K562 (cell line): ENCODE measurements around the gene ENDOD1. TPM values are rescaled to one million over a fixed set of nuclear protein-coding genes. Genes with fewer than 3 reads are reported as not detected.
A peak's percentile ranks its signal among the peaks of the same experiment; 100 is the strongest.
"Not testable (repeated sequence)": the region's sequence is repeated elsewhere in the genome, so short reads cannot be mapped to it uniquely, and the experiment has no call there.

Experiments used
- ATAC-seq: fragments of 200-7000 bp; cut with Tn5 transposase; 3 replicates; pipeline ENCODE4 v1.9.1; 2020; ENCODE audit warnings: moderate library complexity
- BruUV-seq: library from RNA; stranded (reverse); fragments of 400-500 nt; replicated peaks from 2 replicates; lab custom pipeline; 2021; lab: Mats Ljungman, UMichigan
- CTCF ChIA-PET: fragments of 300-600 bp; formaldehyde crosslinking; extraction: SDS; loops from one replicate; lab custom pipeline; 2021; ENCODE audit warnings: low intra/inter-chr PET ratio; lab: Yijun Ruan, JAX
- POLR2A ChIA-PET: fragments of 300-600, 350-650 bp; sonication (Branson Sonifier 250); formaldehyde crosslinking; extraction: SDS; loops from one replicate; lab custom pipeline; 2021; ENCODE audit warnings: antibody characterized with exemption, inconsistent platforms; lab: Yijun Ruan, JAX
- DNase-seq, 4 experiments: peaks; one replicate each; pipeline versions ENCODE4 v3.0.0 to v3.0.0-alpha.2; 2011 to 2018; ENCODE audit warnings: low spot score in 3 of 4, mixed read lengths in 3 of 4; ENCODE audit errors: extremely low read depth in 1 of 4
- FAIRE-seq: peaks from 2 replicates; lab custom pipeline; 2011; peaks lifted over from hg19 to GRCh38; lab: Jason Lieb, UNC
- H2AFZ ChIP-seq: 2 replicates; pipeline ENCODE4 v1.6.0; 2011; ENCODE audit warnings: low read depth, low read length, control low read depth, inconsistent platforms
- H3K27ac ChIP-seq: fragments of 200-600 bp; 3 replicates; pipeline ENCODE4 v1.8.0; 2011; ENCODE audit warnings: low read depth, mild to moderate bottlenecking, control low read depth, inconsistent platforms, low read length, moderate library complexity, mixed read lengths; ENCODE audit errors: extremely low read depth
- H3K27me3 ChIP-seq, 2 experiments: fragments of 300-600 bp in 1 of 2; 2 replicates in 1 of 2; 3 replicates in 1 of 2; pipeline versions ENCODE4 v1.6.0 to v1.8.0; 2011; ENCODE audit warnings: inconsistent platforms in 2 of 2, low read length in 2 of 2, mild to moderate bottlenecking in 1 of 2, mixed read lengths in 1 of 2, moderate library complexity in 1 of 2; ENCODE audit not compliant: control insufficient read depth in 2 of 2, insufficient read depth in 2 of 2
- H3K36me3 ChIP-seq: fragments of 300-600 bp; 3 replicates; pipeline ENCODE4 v1.8.0; 2011; ENCODE audit warnings: mild to moderate bottlenecking, low read length, inconsistent platforms; ENCODE audit not compliant: control insufficient read depth, insufficient read depth
- H3K4me1 ChIP-seq, 2 experiments: fragments of 200-600 bp in 1 of 2; replicated peaks in 1 of 2; 2 replicates in 1 of 2; 3 replicates in 1 of 2; pipeline versions ENCODE4 v1.5.1 to v1.8.0; 2011; ENCODE audit warnings: inconsistent platforms in 2 of 2, low read length in 2 of 2, mild to moderate bottlenecking in 1 of 2, mixed read lengths in 1 of 2, moderate library complexity in 1 of 2; ENCODE audit not compliant: control insufficient read depth in 2 of 2, insufficient read depth in 2 of 2
- H3K4me2 ChIP-seq: 2 replicates; pipeline ENCODE4 v1.6.1; 2011; ENCODE audit warnings: low read length, control low read depth, inconsistent platforms, mixed read lengths; ENCODE audit not compliant: insufficient read depth
- H3K4me3 ChIP-seq: fragments of 200-600 bp; sonication (generic), shearing (Covaris generic); 2 replicates; pipeline ENCODE4 v1.5.1; 2016; ENCODE audit warnings: control low read depth, inconsistent platforms
- H3K79me2 ChIP-seq: fragments of 200-600 bp; 3 replicates; pipeline ENCODE4 v1.8.0; 2011; ENCODE audit warnings: low read length, inconsistent platforms; ENCODE audit not compliant: control insufficient read depth, insufficient read depth
- H3K9ac ChIP-seq, 2 experiments: 2 replicates each; pipeline versions ENCODE4 v1.6.0 to v1.6.1; 2011; ENCODE audit warnings: low read depth in 2 of 2, low read length in 2 of 2, control low read depth in 1 of 2, inconsistent platforms in 1 of 2, mild to moderate bottlenecking in 1 of 2, mixed read lengths in 1 of 2; ENCODE audit not compliant: insufficient read depth in 1 of 2
- H3K9me1 ChIP-seq: one replicate; pipeline ENCODE4 v1.6.0; 2011; ENCODE audit warnings: inconsistent platforms, mild to moderate bottlenecking, low read length, moderate library complexity; ENCODE audit not compliant: control insufficient read depth, insufficient read depth
- H3K9me3 ChIP-seq: replicated peaks from 2 replicates; pipeline ENCODE4 v1.5.1; 2011; ENCODE audit warnings: low read depth, low read length, inconsistent platforms; ENCODE audit not compliant: control insufficient read depth, insufficient read depth
- H4K20me1 ChIP-seq: replicated peaks from 2 replicates; pipeline ENCODE4 v1.6.1; 2011; ENCODE audit warnings: low read length, inconsistent platforms, mixed read lengths; ENCODE audit not compliant: control insufficient read depth, insufficient read depth
- CEBPG ChIP-seq, 3 experiments: fragments of 200-800 bp in 1 of 3; sonication (Bioruptor generic) in 1 of 3; sonication (generic) in 1 of 3; formaldehyde crosslinking in 1 of 3; IDR thresholded peaks in 2 of 3; conservative IDR thresholded peaks in 1 of 3; 2 replicates each; pipeline versions ENCODE4 v1.6.1 to v1.8.0; 2016 to 2022; ENCODE audit warnings: missing compliant biosample characterization in 2 of 3, missing genetic modification characterization in 2 of 3, mild to moderate bottlenecking in 1 of 3, missing genetic modification reagents in 1 of 3
- WGBS: fragments of 100-300 bp; shearing (Covaris generic); methylation state at CpG from one replicate; pipeline ENCODE4 v1.1.6; 2016; ENCODE audit warnings: low coverage, mixed read lengths; ENCODE audit not compliant: insufficient coverage; ENCODE audit errors: missing lambda C conversion rate; 5-methylcytosine and 5-hydroxymethylcytosine counted together
- in situ Hi-C: fragments of 300-500 bp; cut with MboI; formaldehyde crosslinking; loops from 4 replicates; pipeline ENCODE4 v1.15.0; 2018; ENCODE audit warnings: inconsistent platforms, mixed read lengths
- intact Hi-C: fragments of 100-400 bp; cut with micrococcal nuclease; formaldehyde crosslinking; loops from 2 replicates; pipeline ENCODE4 v1.14.2; 2022
- polyA plus RNA-seq, 8 experiments: library from polyadenylated mRNA; depleted of rRNA in 4 of 8; stranded (reverse) in 5 of 8; unstranded in 3 of 8; fragments of >200 nt; fragmentation: Nextera tagmentation in 2 of 8; fragmentation: Illumina TruSeq in 1 of 8; extraction: Ambion mirVana in 2 of 8; extraction: Trizol in 1 of 8; gene quantifications; 2 replicates each; pipeline versions ENCODE4 v1.2.1 to v1.2.3, GENCODE V29; 2011 to 2014; ENCODE audit warnings: inconsistent platforms in 1 of 8, missing spikeins in 1 of 8
- total RNA-seq, 7 experiments: library from RNA; depleted of rRNA in 6 of 7; stranded (reverse); fragments of >200 nt in 6 of 7; fragmentation: Illumina TruSeq in 2 of 7; extraction: Trizol in 2 of 7; gene quantifications; 2 replicates each; pipeline versions ENCODE4 v1.2.1 to v1.2.3, GENCODE V29; 2011 to 2021; ENCODE audit warnings: low replicate concordance in 1 of 7
- TF ChIP-seq, protein P1 (sequence below), 2 experiments: fragments of 450-650 bp in 1 of 2; sonication (generic) in 1 of 2; formaldehyde crosslinking in 1 of 2; IDR thresholded peaks in 1 of 2; conservative IDR thresholded peaks in 1 of 2; 2 replicates each; pipeline versions ENCODE4 v1.6.1 to v1.8.1; 2016 to 2023; ENCODE audit warnings: mild to moderate bottlenecking in 2 of 2, moderate library complexity in 2 of 2, inconsistent platforms in 1 of 2, missing genetic modification reagents in 1 of 2
- TF ChIP-seq, protein P2 (sequence below): sonication (generic); formaldehyde crosslinking; IDR thresholded peaks from 2 replicates; pipeline ENCODE4 v1.8.0; 2022; ENCODE audit warnings: missing genetic modification reagents, mild to moderate bottlenecking, moderate library complexity, borderline replicate concordance

The ENDOD1 gene
- total and polyA plus RNA-seq, 9 of the 15 experiments (the other 6 are each of a cell fraction or from before 2014, with no cell fraction given): 4.2 to 11.8 (median 9.3) TPM

DNA sequence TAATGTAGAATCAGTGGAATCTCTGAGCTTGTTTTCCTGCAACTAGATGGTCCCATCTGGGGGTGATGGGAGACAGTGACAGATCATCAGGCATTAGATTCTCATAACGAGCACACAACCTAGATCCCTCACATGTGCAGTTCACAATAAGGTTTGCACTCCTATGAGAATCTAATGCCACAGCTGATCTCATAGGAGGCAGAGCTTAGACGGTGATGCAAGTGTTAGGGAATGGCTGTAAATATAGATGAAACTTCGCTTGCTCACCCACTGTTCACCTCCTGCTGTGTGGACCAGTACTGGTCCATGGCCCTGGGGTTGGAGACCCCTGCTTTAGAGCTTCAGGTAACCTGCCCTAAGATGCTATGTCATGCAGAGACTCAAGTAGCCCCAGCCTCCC lies 21.8 kb downstream of the ENDOD1 start:
- H3K4me3 ChIP-seq, H3K27ac ChIP-seq, H2AFZ ChIP-seq, ATAC-seq, CTCF ChIA-PET, FAIRE-seq, H3K27me3 ChIP-seq, H4K20me1 ChIP-seq, in situ Hi-C loops, intact Hi-C loops, H3K79me2 ChIP-seq, H3K9me3 ChIP-seq, H3K9ac ChIP-seq, H3K9me1 ChIP-seq, BruUV-seq, DNase-seq, H3K36me3 ChIP-seq: not testable (repeated sequence)
- 52% methylated on average over 3 of the region's 3 CpGs for WGBS
- TF ChIP-seq CEBPG (CRISPR knock-in tag; IDR thresholded peaks at IDR 0.05): peak; percentile 56; the same call in 1 of the 2 replicates
- peak in 1 of 2 experiments; percentile 59; a peak in 1 of 4 replicates for TF ChIP-seq CEBPG (tag; conservative IDR thresholded peaks at IDR 0.05 in 1 of 2, IDR thresholded peaks at IDR 0.05 in 1 of 2)
- TF ChIP-seq, protein P1, sequence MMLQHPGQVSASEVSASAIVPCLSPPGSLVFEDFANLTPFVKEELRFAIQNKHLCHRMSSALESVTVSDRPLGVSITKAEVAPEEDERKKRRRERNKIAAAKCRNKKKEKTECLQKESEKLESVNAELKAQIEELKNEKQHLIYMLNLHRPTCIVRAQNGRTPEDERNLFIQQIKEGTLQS (IDR thresholded peaks at IDR 0.05): peak; percentile 62
- TF ChIP-seq, protein P1 (CRISPR knock-in tag; conservative IDR thresholded peaks at IDR 0.05): not testable (repeated sequence)
- TF ChIP-seq, protein P2, sequence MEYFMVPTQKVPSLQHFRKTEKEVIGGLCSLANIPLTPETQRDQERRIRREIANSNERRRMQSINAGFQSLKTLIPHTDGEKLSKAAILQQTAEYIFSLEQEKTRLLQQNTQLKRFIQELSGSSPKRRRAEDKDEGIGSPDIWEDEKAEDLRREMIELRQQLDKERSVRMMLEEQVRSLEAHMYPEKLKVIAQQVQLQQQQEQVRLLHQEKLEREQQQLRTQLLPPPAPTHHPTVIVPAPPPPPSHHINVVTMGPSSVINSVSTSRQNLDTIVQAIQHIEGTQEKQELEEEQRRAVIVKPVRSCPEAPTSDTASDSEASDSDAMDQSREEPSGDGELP (CRISPR knock-in tag): 0 out of 2 replicates have a peak, but pooled peaks have one; percentile 9
- H3K4me2 ChIP-seq: peak overlapping the region; percentile 16; the same call in 1 of the 2 replicates
- peaks cover 20 to 46% of the 10 kb centered on the region in 2 experiments for H3K4me1 ChIP-seq
- POLR2A ChIA-PET: interaction anchor here (1.1 kb wide), 1 partner anchor 45 kb away, joined by 3 read pairs; no protein-coding TSS in a partner anchor
